ENCODE measurements around the gene HS3ST3B1.

Gene HS3ST3B1

DNA sequence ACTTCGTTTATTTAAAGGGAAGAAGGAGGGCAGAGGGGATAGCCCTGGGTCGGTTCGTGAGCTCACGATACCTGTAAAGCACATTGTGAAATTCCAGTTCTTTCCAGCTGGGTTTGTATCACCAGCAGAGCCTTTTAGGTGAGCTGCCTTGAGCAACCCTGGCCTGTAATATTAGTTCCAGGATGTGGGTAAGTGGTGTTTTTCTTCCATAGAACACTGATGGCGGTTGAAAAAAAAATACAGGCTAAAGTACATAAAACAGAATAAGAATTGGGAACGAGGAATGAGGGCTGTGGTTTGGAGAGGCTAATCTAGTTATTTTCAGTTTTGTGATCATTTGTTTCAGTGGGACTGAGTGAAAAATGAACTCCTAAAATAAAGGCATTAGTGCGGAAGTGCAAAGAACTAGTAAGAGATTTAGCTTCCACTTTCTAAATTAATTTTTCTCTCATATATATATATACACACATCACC lies 20.6 kb downstream of the HS3ST3B1 start:
- DNase-seq (ENCODE audit: low read depth) = no peak

DNA sequence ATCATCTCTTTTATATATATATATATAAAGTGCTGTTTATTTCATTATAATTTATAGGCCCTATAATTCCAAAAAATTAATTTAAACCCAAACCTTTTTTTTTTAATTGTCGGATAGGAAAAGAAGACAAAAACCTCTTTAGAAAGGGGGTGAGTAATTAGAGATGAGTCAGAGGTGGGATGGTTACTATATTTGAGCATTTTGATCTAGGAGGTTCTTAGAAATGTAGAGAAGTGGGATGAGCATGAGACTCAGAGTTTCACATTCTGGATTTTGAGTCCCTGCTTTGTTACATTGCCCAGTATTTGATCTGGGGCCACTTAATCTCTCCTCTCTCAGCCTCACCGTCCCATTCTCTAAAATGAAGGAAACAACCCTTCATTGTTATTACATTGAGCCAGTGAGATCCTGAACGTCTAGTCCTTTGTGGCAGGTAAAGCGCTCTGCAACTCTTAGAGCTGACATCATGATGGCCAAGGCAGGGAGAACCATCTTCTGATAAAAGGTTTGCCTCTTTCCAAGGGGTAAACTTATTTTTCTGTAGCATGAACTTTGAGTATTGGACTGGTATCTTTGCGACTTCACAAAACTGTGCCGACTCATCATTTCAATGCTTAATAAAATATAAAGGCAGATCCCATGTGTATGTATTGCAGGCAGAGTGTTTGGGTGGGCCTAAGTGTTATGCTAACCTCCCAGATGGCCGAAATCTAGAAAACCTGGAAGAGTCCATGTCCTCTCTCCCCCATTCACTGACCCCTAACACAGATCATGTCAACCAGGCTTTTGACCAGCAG lies 21.3 kb downstream of the HS3ST3B1 start:
- no peak for DNase-seq (ENCODE audit: low read depth)

- no peak for DNase-seq (ENCODE audit: low read depth)
Measured at GRCh38 chr17:14323522-14323981, 22.7 kb downstream of the HS3ST3B1 start.

- no peak for DNase-seq (ENCODE audit: low read depth)
Measured at GRCh38 chr17:14325618-14326167, 24.8 kb downstream of the HS3ST3B1 start.

DNA sequence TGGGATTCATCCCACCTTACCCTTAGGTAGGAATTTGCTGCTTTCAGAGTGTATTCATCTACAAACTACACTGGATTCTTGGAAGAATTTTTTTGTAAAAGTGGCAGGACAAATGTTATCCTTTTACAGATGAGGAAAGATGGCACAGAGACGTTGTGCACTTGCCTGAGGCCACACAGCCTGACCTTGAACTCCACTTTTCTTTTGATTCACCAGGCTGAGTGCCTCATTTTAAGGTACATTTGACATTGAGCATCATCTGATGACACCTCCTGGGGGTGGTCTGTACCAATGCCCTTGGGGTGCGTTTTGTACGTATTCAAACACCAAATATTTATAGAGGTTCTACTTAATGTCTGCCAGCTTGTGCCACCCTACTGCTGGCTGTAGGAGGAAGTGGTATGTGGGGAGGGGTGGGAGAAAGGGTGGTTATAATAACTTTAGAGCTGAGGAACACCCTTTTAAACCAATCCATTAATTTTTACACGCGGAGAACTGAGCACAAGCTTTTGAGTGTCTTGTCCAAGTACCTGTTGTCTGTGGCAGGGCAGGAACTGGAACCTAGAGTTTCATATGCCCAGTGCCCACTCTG lies 29.1 kb downstream of the HS3ST3B1 start:
- DNase-seq (ENCODE audit: low read depth) = no peak

DNA sequence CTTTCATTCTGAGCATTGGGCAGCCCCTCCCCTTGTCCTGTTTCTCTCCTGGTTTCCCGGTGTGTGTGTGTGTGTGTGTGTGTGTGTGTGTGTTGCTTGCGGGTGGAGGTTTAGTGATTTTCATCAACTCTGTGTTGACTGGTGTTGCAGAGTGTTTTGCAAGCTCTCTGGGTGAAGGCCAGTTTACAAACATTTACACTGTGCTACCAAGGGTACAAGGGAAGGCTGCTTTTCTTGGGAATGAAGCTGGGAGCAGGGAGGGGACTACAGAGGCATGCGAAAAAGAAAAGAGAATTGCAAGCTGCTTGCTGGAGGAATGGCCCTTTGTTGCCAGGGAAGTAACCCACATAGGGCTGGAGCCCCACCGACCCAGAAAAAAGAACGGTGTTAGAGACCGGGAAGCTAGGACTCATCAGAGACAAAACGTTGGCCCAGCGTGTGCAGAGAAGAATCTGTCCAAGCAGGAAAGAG lies 29.6 kb downstream of the HS3ST3B1 start:
- DNase-seq (ENCODE audit: low read depth) = no peak

GRCh38 chr17:14331225-14331981 lies 30.5 kb downstream of the HS3ST3B1 start:
- DNase-seq (ENCODE audit: low read depth) = no peak

DNA sequence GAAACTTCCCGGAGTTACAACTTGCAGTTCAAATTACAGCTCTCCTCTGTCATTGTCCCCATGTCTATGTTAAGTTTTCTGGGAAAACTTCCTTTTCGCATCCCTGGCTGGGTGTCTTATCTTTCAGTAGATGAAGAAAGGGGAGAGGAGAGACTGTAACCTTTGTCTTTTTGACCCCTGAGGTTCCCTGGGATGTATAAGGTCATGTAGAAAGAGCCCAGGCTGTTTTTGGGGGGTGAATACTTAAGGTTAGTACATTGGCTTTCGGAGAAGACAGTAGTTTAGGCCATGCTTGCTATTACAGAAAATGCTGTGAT lies 31.1 kb downstream of the HS3ST3B1 start:
- no peak for DNase-seq (ENCODE audit: low read depth)

GRCh38 chr17:14332331-14332730 lies 31.4 kb downstream of the HS3ST3B1 start:
- no peak for DNase-seq (ENCODE audit: low read depth)

DNA sequence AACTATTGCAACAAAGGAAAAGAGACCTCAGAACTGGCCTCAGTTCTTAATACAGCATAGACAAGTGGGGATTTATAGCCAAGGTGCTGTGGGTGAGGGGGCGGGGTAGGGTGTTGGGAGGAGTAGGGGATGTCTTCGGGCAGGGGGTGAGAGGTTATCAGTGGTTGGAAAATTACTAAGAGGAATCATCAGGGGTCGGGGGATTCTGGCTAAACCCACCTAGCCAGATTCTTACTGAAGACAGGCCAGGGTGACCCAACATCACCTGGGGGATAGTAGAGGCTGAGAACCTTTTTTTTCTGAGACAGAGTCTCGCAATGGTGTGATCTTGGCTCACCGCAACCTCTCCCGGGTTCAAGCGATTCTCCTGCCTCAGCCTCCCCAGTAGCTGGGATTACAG lies 32.6 kb downstream of the HS3ST3B1 start:
- DNase-seq (ENCODE audit: low read depth) = no peak

- no peak for DNase-seq (ENCODE audit: low read depth)
Measured at GRCh38 chr17:14334276-14334840, 33.5 kb downstream of the HS3ST3B1 start.

GRCh38 chr17:14334919-14335318 lies 34.0 kb downstream of the HS3ST3B1 start:
- no peak for DNase-seq (ENCODE audit: low read depth)

DNA sequence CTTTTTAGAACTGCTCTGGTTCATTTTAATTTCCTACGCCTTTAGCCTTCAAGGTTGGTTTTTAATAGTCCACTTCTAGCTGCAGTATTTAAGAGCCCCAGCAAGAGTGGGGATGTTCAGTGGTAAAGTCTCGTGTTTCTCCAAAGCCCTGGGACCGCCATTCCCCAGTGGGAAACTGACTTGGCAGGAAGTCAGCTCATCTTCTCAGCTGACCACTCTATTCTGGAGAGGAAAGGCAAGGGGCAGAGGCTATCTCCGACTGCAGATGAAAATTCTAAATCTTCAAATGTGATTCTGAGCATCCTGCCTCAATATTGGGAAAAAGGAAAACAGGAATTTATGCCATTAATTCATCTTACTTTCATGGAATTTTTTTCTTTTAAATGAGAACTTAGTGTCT lies 35.5 kb downstream of the HS3ST3B1 start:
- no peak for DNase-seq (ENCODE audit: low read depth)

GRCh38 chr17:14337596-14338079 lies 36.8 kb downstream of the HS3ST3B1 start:
- DNase-seq (ENCODE audit: low read depth) = peak; percentile 11

DNA sequence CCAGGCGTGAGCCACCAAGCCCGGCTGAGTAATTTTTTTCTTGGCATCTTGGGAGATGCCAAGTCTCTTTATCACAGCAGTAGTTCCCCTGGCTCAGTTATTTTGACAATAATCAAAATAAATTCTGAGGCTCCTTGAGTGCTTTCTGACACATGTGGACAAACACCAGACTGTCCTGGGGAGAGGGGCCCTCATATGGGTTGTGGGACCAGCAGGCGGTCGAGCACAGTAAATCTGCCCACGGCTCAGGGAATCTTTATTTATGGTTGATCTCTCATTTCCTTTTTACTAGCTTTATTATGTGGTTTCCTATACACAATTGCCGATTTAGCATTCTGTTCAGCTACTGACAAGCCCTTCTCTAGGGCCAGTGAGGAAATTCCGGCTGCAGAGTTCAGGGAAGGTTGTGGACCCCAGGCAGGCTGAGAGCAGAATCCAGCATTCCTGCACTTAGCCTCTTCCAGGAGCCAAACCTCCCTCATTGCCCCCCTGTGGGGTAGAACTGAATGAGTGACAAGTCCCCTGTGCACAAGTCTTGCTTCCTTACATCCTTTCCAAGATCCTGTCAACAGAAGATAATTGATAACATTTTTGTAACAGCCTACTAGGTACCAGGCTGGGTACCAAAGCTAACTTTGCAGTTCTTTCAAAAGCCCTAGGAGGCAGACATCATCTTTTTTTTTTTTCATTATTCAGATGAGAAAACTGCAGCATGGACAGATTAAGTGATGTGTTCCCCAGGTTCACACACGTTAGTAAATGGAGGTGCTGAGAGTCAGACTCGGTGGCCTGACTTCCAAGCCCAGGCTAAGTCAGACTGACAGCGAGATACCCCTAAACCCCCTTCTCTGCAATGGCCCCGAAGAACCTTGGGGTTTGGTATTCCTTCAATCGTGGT lies 40.2 kb downstream of the HS3ST3B1 start:
- no peak for DNase-seq (ENCODE audit: low read depth)

GRCh38 chr17:14341866-14342265 lies 41.0 kb downstream of the HS3ST3B1 start:
- no peak for DNase-seq (ENCODE audit: low read depth)

- no peak for DNase-seq (ENCODE audit: low read depth)
Measured at GRCh38 chr17:14346801-14347200, 45.9 kb downstream of the HS3ST3B1 start.

DNA sequence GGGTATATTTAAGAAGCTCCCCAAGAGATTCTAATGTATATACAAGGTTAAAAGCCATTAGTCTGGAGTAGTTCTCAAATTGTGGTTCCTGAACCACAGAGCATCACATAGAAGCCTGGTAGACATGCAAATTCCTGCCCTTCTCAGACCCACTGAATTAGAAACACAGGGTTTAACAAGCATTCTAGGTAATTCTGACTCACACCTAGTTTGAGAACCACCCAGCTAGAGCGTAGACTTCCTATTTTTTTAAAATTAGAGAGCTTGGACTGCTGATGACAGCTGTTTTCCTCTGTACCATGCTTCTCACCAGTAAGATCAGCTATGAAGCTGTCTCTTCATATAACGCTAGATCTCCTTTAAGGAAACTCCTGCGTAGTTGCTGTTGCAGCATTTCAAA lies 50.6 kb downstream of the HS3ST3B1 start:
- DNase-seq (ENCODE audit: low read depth) = no peak

DNA sequence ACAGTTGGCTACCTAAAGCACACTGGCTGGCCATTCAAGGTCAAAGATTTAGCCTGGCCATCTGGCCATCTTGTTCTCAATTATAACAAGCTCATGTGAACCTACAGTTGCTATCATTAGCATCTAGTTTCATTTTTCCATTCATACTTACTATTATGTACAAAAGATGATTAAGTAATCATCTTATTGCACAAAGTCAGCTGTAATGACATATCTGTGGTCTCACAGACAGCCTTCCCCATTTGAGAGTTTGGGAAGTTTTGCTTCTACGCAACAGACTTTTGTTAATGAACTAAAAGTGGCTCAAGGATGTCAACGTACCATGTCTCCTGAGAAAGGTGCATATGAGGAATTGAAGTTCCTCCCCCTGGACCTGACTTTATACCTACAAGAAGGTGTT lies 51.3 kb downstream of the HS3ST3B1 start:
- DNase-seq (ENCODE audit: low read depth) = no peak

DNA sequence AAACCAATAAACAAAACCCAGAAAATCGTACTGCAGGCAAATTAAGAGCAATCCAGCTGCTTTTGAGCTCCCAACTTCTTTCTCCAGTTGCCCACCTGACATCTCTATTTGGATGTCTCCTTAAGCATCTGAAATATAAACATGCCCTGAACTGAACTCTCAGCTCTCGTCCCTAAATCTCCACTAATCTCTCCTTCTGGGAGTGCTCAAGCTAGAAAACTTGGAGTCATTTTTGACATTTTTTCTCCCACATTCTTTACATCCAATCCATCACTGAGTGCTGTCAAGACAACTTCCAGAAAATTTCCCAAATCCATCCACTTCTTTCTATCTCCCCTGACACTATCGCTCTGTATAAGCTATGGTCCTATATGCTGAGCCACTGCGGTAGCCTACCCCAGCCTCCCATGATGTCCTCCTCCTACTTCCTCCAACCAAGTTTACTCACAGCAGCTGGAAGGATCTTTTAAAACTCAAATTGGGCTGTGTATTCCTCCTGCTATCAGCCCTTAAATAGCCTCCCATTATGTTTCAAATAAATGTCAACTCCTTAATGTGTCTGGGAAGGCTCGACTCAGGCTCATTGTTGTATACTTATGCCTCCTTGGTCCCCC lies 53.1 kb downstream of the HS3ST3B1 start:
- DNase-seq (ENCODE audit: low read depth) = no peak

- no peak for DNase-seq (ENCODE audit: low read depth)
Measured at GRCh38 chr17:14354807-14355206, 53.9 kb downstream of the HS3ST3B1 start.
